ENCODE data around the gene B4GALNT3. TPM values are rescaled to one million over a fixed set of nuclear protein-coding genes. Genes with fewer than 3 reads are reported as not detected.
A peak's percentile ranks its signal among the peaks of the same experiment; 100 is the strongest.

B4GALNT3 gene
- total RNA-seq, 1 donor from 2014 or later = 2.9 TPM

DNA sequence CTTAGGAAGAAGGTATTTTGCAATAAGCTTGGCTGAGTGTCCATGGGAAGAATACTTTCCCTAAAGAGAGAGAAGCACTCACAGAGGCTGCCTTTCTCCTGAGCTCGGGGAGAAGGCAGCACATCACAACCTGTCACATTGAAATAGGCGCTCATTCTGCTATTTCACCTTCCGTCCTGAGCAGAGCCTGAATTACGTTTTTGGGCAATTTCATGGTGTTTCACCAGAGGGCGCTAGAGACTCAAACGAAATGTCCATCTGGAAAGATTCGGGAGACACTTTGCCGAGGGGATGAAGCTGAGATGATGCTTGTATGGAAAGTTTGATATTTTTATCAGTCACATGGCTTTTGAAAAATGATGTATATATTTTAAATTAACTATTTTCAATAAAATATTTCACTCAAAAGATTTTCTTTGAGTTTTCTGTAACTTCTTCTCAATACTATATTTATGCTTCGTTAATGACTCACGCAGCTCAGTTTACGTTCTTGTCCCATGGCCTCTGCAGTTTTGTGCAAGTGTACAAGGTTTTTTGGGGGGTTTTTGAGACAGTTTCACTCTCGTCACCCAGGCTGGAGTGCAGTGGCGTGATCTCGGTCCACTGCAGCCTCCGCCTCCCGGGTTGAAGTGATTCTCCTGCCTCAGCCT, 17.4 kb upstream of the B4GALNT3 start:
- H3K4me1 Mint-ChIP-seq (ENCODE audit: low read depth) = peaks cover 3% of the 10 kb centered on the region
- no peak overlapping the region for H3K27ac Mint-ChIP-seq (ENCODE audit: unreplicated experiment)
- TF ChIP-seq, protein P1, sequence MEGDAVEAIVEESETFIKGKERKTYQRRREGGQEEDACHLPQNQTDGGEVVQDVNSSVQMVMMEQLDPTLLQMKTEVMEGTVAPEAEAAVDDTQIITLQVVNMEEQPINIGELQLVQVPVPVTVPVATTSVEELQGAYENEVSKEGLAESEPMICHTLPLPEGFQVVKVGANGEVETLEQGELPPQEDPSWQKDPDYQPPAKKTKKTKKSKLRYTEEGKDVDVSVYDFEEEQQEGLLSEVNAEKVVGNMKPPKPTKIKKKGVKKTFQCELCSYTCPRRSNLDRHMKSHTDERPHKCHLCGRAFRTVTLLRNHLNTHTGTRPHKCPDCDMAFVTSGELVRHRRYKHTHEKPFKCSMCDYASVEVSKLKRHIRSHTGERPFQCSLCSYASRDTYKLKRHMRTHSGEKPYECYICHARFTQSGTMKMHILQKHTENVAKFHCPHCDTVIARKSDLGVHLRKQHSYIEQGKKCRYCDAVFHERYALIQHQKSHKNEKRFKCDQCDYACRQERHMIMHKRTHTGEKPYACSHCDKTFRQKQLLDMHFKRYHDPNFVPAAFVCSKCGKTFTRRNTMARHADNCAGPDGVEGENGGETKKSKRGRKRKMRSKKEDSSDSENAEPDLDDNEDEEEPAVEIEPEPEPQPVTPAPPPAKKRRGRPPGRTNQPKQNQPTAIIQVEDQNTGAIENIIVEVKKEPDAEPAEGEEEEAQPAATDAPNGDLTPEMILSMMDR (IDR thresholded peaks at IDR 0.05) = peak; percentile 90
- no peaks in the 10 kb centered on the region for H3K9me3 Mint-ChIP-seq (ENCODE audit: low read depth)
- H3K36me3 Mint-ChIP-seq (ENCODE audit: low read depth) = peaks cover 5% of the 10 kb centered on the region
- H3K4me3 Mint-ChIP-seq (ENCODE audit: unreplicated experiment) = no peak overlapping the region
- H3K27me3 Mint-ChIP-seq (ENCODE audit: low read depth) = no peaks in the 10 kb centered on the region
- no peak for DNase-seq (ENCODE audit: low spot score)

GRCh38 chr12:447141-447540, 12.6 kb upstream of the B4GALNT3 start:
- no peak for DNase-seq (ENCODE audit: low spot score)
- no peak overlapping the region for H3K4me3 Mint-ChIP-seq (ENCODE audit: unreplicated experiment)
- no peaks in the 10 kb centered on the region for H3K36me3 Mint-ChIP-seq (ENCODE audit: low read depth)
- TF ChIP-seq, protein P1 (IDR thresholded peaks at IDR 0.05) = no peak
- H3K27ac Mint-ChIP-seq (ENCODE audit: unreplicated experiment) = no peak overlapping the region
- no peaks in the 10 kb centered on the region for H3K9me3 Mint-ChIP-seq (ENCODE audit: low read depth)
- peaks cover 3% of the 10 kb centered on the region for H3K4me1 Mint-ChIP-seq (ENCODE audit: low read depth)
- peaks cover 7% of the 10 kb centered on the region for H3K27me3 Mint-ChIP-seq (ENCODE audit: low read depth)

GRCh38 chr12:449203-449602, 10.5 kb upstream of the B4GALNT3 start:
- H3K4me3 Mint-ChIP-seq (ENCODE audit: unreplicated experiment) = no peak overlapping the region
- no peaks in the 10 kb centered on the region for H3K9me3 Mint-ChIP-seq (ENCODE audit: low read depth)
- DNase-seq (ENCODE audit: low spot score) = no peak
- H3K27me3 Mint-ChIP-seq (ENCODE audit: low read depth) = peaks cover 7% of the 10 kb centered on the region
- TF ChIP-seq, protein P1 (IDR thresholded peaks at IDR 0.05) = no peak
- no peaks in the 10 kb centered on the region for H3K36me3 Mint-ChIP-seq (ENCODE audit: low read depth)
- no peak overlapping the region for H3K27ac Mint-ChIP-seq (ENCODE audit: unreplicated experiment)
- no peaks in the 10 kb centered on the region for H3K4me1 Mint-ChIP-seq (ENCODE audit: low read depth)

DNA sequence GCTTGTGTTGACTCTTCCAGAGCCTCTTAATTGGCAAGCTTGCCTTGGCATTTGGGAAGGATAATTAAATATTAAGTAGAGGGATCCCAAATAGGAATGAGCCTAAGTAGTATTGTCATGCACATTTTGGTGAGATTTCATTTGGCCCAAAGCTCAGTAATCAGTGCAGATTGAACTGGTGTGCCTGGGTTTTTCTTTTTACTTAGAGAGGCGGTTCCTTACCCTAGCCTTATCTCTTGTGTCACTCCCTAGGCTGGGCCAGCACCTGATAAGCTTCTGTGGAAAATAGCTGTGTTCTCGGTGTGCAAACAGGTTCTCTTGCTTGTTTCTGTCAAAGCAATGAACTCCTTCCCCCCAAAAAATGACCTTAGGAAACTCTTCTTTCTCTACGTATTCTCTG, 9.3 kb upstream of the B4GALNT3 start:
- no peak overlapping the region for H3K4me3 Mint-ChIP-seq (ENCODE audit: unreplicated experiment)
- H3K9me3 Mint-ChIP-seq (ENCODE audit: low read depth) = no peaks in the 10 kb centered on the region
- no peak overlapping the region for H3K27ac Mint-ChIP-seq (ENCODE audit: unreplicated experiment)
- DNase-seq (ENCODE audit: low spot score) = no peak
- H3K27me3 Mint-ChIP-seq (ENCODE audit: low read depth) = peaks cover 7% of the 10 kb centered on the region
- TF ChIP-seq, protein P1 (IDR thresholded peaks at IDR 0.05) = no peak
- no peaks in the 10 kb centered on the region for H3K36me3 Mint-ChIP-seq (ENCODE audit: low read depth)
- no peaks in the 10 kb centered on the region for H3K4me1 Mint-ChIP-seq (ENCODE audit: low read depth)

GRCh38 chr12:452667-453210, 7.0 kb upstream of the B4GALNT3 start:
- Mint-ChIP-seq H3K4me1 (ENCODE audit: low read depth) (no peaks in the 10 kb centered on the region), H3K4me3 (ENCODE audit: unreplicated experiment) (no peak overlapping the region), H3K36me3 (ENCODE audit: low read depth) (no peaks in the 10 kb centered on the region), H3K27ac (ENCODE audit: unreplicated experiment) (no peak overlapping the region), H3K27me3 (ENCODE audit: low read depth) (peaks cover 13% of the 10 kb centered on the region), H3K9me3 (ENCODE audit: low read depth) (no peaks in the 10 kb centered on the region)
- DNase-seq (ENCODE audit: low spot score) = no peak
- TF ChIP-seq, protein P1 (IDR thresholded peaks at IDR 0.05) = no peak
